Rectal smooth muscle tissue (tissue), 1 donor: ENCODE results near the gene PKP3.
"Not testable (repeated sequence)": the region's sequence is repeated elsewhere in the genome, so short reads cannot be mapped to it uniquely, and the experiment has no call there.

Source experiments
- H3K27ac ChIP-seq: one replicate; pipeline ENCODE4 v1.7.0; 2013; ENCODE audit warnings: low read depth, low read length, inconsistent platforms
- H3K27me3 ChIP-seq: one replicate; pipeline ENCODE4 v1.7.0; 2013; ENCODE audit warnings: low read length; ENCODE audit not compliant: control insufficient read depth, insufficient read depth
- H3K36me3 ChIP-seq: one replicate; pipeline ENCODE4 v1.7.0; 2013; ENCODE audit warnings: low read length; ENCODE audit not compliant: control insufficient read depth, insufficient read depth
- H3K4me1 ChIP-seq: one replicate; pipeline ENCODE4 v1.7.0; 2013; ENCODE audit warnings: low read length; ENCODE audit not compliant: control insufficient read depth, insufficient read depth
- H3K4me3 ChIP-seq: one replicate; pipeline ENCODE4 v1.7.0; 2013; ENCODE audit warnings: low read length
- H3K9ac ChIP-seq: one replicate; pipeline ENCODE4 v1.7.0; 2013; ENCODE audit warnings: low read length

The PKP3 gene

DNA sequence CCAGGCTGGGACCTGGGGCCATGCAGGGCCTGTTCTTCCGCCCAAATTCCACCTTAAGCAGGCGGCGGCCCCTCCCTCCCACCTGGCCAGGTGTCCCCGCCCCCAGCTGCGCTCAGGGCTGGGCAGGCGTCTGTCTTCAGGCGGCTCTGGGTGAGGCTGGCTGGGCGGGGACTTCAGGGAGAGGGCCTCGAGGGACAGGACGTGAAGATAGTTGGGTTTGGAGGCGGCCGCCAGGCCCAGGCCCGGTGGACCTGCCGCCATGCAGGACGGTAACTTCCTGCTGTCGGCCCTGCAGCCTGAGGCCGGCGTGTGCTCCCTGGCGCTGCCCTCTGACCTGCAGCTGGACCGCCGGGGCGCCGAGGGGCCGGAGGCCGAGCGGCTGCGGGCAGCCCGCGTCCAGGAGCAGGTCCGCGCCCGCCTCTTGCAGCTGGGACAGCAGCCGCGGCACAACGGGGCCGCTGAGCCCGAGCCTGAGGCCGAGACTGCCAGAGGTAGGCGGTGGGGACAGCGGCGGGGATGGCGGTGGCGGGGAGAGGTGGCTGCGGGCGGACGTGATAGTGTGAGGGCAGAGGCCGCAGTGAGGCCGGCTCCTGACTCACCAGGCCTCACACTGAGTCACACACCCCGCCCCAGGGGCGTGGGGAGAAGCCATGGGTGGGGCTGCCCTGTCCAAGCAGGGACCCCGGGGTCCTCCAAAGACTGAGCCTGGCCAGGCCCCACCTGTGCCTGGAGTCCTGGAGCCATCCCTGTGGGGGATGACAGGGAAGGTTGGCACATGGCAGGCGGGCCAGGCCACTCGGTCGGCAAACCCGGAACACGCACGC lies at the start of gene PKP3:
Gene PKP3 (plus strand): TSS at position 176 of the 824 bp plus-strand sequence. CDS start 84 bp downstream, at position 260.
- Histone ChIP-seq H3K36me3 (no peaks in the 10 kb centered on the region), H3K27me3 (peaks cover 3% of the 10 kb centered on the region), H3K27ac (no peak within 1 kb of the TSS), H3K4me3 (peak within 1 kb of the TSS; percentile 20), H3K9ac (peak within 1 kb of the TSS; percentile 22), H3K4me1 (no peaks in the 10 kb centered on the region)

GRCh38 chr11:344836-345578 lies 49.0 kb upstream of the PKP3 start:
- no peak overlapping the region for H3K27ac ChIP-seq
- H3K27me3 ChIP-seq: no peaks in the 10 kb centered on the region
- H3K9ac ChIP-seq: no peak overlapping the region
- H3K4me1 ChIP-seq: no peaks in the 10 kb centered on the region
- no peaks in the 10 kb centered on the region for H3K36me3 ChIP-seq
- H3K4me3 ChIP-seq: no peak overlapping the region

- Histone ChIP-seq H3K4me3 (no peak overlapping the region), H3K27ac (no peak overlapping the region), H3K27me3 (no peaks in the 10 kb centered on the region), H3K36me3 (no peaks in the 10 kb centered on the region), H3K4me1 (no peaks in the 10 kb centered on the region), H3K9ac (no peak overlapping the region)
These were observed 47.5 kb upstream of the PKP3 start for GRCh38 chr11:346529-346928.

- not testable (repeated sequence) for H3K4me3 ChIP-seq, H3K27me3 ChIP-seq, H3K36me3 ChIP-seq, H3K9ac ChIP-seq
- Histone ChIP-seq H3K27ac (peak overlapping the region; percentile 24), H3K4me1 (peaks cover 16% of the 10 kb centered on the region)
These were observed 44.6 kb upstream of the PKP3 start for GRCh38 chr11:349270-349954.

GRCh38 chr11:350033-350722 lies 43.8 kb upstream of the PKP3 start:
- H3K4me3 ChIP-seq, H3K36me3 ChIP-seq, H3K9ac ChIP-seq, H3K27me3 ChIP-seq: not testable (repeated sequence)
- H3K4me1 ChIP-seq: peaks cover 18% of the 10 kb centered on the region
- peak overlapping the region; percentile 24 for H3K27ac ChIP-seq

GRCh38 chr11:350723-351255 lies 43.2 kb upstream of the PKP3 start:
- peaks cover 24% of the 10 kb centered on the region for H3K4me1 ChIP-seq
- no peak overlapping the region for H3K27ac ChIP-seq
- H3K27me3 ChIP-seq: no peaks in the 10 kb centered on the region
- H3K9ac ChIP-seq: no peak overlapping the region
- H3K36me3 ChIP-seq: no peaks in the 10 kb centered on the region
- no peak overlapping the region for H3K4me3 ChIP-seq

GRCh38 chr11:351411-351810 lies 42.6 kb upstream of the PKP3 start:
- no peaks in the 10 kb centered on the region for H3K27me3 ChIP-seq
- H3K27ac ChIP-seq: no peak overlapping the region
- no peak overlapping the region for H3K4me3 ChIP-seq
- H3K36me3 ChIP-seq: no peaks in the 10 kb centered on the region
- H3K9ac ChIP-seq: no peak overlapping the region
- H3K4me1 ChIP-seq: peaks cover 24% of the 10 kb centered on the region

- Histone ChIP-seq H3K27me3 (no peaks in the 10 kb centered on the region), H3K4me1 (peaks cover 24% of the 10 kb centered on the region), H3K36me3 (no peaks in the 10 kb centered on the region), H3K9ac (no peak overlapping the region), H3K4me3 (no peak overlapping the region), H3K27ac (peak overlapping the region; percentile 99)
These were observed 41.5 kb upstream of the PKP3 start for GRCh38 chr11:352456-353031.

- peak overlapping the region; percentile 99 for H3K27ac ChIP-seq
- H3K4me1 ChIP-seq: peaks cover 24% of the 10 kb centered on the region
- no peak overlapping the region for H3K9ac ChIP-seq
- H3K36me3 ChIP-seq: no peaks in the 10 kb centered on the region
- H3K4me3 ChIP-seq: no peak overlapping the region
- no peaks in the 10 kb centered on the region for H3K27me3 ChIP-seq
These were observed 40.7 kb upstream of the PKP3 start for GRCh38 chr11:353179-353873.

- Histone ChIP-seq H3K27me3 (no peaks in the 10 kb centered on the region), H3K36me3 (no peaks in the 10 kb centered on the region), H3K27ac (peak overlapping the region; percentile 99), H3K9ac (peak overlapping the region; percentile 61), H3K4me1 (peaks cover 24% of the 10 kb centered on the region), H3K4me3 (peak overlapping the region; percentile 61)
These were observed 38.2 kb upstream of the PKP3 start for GRCh38 chr11:355581-356458.
